UCSD-AML1 (cell line): ENCODE data around the gene SIPA1L2.
A peak's percentile ranks its signal among the peaks of the same experiment; 100 is the strongest.
"Not testable (repeated sequence)": the region's sequence is repeated elsewhere in the genome, so short reads cannot be mapped to it uniquely, and the experiment has no call there.

Source experiments
- DNase-seq: peaks from one replicate; lab custom pipeline; 2025; ENCODE audit not compliant: unreplicated experiment; lab: John Stamatoyannopoulos, UW

SIPA1L2 gene

DNA sequence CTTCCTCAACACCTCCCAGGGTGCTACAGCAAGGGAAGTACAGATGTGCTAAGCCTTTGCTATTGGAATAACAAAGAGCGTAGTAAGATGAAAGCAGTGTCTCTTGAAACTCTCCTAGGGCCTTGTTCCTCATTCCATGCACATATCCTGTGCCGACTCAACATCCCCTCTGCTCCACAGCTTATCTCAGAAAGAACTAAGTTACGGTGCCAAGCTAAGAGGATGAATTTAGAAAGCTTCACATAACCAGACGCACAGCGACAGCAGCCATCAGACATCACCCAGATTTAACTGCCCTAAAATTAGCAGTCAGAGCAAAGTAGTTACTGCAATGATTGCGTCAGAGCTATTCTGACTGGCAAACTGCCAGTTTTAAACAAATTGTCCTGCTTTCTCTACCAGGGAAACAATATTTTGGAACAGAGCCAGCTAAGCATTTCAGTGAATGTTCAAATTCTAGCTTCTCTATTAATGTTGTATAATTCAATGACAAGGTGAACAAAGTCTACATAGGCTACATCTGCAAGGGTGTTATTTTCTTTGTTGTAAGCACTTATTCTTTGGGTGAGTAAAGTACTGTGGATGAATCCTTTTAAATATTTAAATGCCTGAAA, 9.5 kb downstream of the SIPA1L2 start:
- DNase-seq, result peak; percentile 32

DNA sequence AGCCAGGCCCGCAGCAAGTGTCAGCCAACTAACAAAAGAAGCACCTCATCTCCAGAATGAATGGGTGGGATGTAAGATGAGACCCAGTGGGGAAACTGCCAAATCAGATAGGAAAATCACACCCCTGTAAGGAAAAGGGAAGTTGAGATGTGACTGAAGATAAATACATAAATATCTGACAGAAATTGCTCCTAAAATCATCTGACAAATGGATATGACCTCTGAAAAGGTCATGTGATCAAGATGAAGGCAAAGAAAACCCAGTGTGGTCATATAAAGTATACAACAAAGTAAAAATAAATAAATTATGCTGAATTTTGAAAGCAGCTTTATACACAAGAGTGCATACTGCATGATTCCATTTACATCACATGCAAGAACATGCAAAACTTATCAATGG, 12.7 kb downstream of the SIPA1L2 start:
- DNase-seq, result no peak

DNA sequence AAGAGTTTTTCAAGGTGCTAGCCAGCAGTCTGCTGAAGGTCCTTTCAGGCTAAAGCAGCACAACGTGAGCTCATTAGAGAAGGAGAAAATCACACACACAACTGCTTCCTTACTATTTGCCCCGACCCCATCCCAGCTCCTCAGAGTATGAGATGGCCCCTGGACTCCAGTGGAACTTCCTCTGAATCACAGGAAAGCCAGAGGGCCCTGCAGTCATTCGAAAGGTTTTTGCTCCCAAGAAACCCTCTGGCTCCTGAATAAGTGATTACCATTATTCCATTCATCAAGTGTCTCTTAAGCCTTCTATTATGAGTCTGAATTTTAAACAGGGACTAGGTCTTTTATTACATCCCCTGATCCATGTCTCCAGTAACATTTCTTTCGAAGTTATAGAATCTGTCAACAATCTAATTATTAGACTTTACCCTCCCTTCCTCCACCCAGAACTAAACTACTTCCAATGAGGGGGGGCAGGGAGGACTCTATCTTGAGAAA, 14.6 kb downstream of the SIPA1L2 start:
- no peak for DNase-seq

DNA sequence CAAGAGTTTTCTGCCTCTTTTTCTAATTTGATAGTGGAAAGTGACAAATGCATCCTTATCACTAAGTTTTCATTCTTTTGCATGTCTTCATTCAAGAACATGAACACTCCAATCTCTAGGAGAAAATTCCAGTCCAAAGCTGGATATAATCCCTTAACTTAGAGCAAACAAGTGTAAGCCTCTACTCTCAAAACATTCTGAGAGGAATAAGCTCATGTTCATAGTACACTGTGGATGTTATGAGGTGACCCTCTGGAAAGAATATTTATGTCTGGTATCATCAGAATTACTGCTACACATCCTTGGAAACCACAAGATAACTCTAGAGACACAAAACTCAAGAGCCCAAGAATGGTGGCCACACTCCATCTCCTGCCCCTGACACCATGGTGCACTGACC, 15.1 kb downstream of the SIPA1L2 start:
- DNase-seq, result no peak

DNA sequence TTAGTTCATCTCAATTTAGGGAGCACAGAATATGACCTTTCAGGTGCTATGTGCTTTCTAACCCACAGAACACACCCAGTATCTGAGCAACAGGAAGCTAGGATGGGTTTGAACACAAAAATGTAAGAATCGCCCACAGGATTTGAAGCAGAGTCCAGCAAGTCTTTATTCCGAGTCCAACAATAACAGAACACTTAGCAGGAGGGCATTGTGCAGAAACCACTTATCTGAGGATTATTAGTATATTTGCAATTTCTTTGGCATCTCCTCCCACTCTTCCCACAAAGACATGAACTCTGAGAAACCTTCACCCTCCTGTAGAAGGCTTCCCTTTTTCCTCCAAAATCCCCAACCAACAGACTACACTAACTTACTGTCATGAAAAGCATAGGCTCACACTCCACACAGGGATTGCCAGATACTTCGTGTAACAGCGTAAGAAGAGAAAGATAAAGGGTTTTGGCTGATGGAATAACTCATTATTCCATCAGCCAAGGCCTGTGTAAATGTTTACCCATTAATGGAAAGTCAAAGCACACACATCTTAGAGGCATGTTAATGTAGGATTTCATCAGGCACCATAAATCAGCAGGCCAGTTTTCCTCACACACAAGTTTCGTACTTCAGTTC, 16.1 kb downstream of the SIPA1L2 start:
- DNase-seq, result no peak

DNA sequence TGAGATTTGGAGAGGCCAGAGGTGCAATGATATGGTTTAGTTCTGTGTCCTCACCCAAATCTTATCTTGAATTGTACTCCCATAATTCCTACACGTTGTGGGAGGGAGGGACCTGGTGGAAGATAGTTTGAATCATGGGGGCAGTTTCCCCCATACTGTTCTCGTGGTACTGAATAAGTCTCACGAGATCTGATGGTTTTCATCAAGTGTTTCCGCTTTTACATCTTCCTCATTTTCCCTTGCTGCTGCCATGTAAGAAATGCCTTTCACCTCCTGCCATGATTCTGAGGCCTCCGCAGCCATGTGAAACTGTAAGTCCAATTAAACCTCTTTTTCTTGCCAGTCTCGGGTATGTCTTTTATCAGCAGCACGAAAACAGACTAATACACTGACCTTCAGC, 17.1 kb downstream of the SIPA1L2 start:
- DNase-seq, result not testable (repeated sequence)

DNA sequence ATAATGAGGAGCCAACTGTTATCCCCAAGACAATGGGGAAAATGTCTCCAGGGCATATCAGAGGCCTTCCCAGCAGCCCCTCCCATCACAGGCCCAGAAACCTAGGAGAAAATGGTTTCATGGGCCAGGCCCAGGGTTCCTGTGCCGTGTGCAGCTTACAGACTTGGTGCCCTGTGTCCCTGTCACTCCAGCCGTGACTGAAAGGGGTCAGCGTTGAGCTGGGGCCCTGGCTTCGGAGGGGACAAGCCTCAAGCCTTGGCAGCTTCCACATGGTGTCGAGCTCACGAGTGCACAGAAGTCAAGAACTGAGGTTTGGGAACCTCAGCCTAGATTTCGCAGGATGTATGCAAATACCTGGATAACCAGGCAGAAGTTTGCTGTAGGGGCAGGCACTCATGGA, 18.1 kb downstream of the SIPA1L2 start:
- no peak for DNase-seq

DNA sequence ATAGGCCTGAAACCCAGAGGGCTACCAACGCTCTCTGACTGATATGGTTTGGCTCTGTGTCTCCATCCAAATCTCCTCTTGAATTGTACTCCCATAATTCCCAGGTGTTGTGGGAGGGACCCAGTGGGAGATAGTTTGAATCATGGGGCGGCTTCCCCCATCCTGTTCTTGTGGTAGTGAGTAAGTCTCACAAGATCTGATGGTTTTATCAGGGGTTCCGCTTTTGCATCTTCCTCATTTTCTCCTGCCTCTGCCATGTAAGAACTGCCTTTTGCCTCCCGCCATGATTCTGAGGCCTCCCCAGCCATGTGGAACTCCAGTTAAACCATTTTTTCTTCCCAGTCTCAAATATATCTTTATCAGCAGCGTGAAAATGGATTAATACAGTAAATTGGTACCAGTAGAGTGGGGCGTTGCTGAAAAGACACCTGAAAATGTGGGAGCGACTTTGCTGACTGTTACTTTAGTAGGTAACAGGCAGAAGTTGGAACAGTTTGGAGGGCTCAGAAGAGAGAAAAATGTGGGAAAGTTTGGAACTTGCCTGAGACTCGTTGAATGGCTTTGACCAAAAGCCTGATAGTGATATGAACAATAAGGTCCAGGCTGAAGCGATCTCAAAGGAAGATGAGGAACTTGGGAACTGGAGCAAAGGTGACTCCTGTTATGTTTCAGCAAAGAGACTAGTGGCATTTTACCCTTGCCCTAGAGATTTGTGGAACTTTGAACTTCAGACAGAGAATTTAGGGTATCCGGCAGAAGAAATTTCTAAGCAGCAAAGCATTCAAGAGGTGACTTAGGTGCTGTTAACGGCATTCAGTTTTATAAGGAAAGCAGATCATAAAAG, 18.8 kb downstream of the SIPA1L2 start:
- DNase-seq, result not testable (repeated sequence)

DNA sequence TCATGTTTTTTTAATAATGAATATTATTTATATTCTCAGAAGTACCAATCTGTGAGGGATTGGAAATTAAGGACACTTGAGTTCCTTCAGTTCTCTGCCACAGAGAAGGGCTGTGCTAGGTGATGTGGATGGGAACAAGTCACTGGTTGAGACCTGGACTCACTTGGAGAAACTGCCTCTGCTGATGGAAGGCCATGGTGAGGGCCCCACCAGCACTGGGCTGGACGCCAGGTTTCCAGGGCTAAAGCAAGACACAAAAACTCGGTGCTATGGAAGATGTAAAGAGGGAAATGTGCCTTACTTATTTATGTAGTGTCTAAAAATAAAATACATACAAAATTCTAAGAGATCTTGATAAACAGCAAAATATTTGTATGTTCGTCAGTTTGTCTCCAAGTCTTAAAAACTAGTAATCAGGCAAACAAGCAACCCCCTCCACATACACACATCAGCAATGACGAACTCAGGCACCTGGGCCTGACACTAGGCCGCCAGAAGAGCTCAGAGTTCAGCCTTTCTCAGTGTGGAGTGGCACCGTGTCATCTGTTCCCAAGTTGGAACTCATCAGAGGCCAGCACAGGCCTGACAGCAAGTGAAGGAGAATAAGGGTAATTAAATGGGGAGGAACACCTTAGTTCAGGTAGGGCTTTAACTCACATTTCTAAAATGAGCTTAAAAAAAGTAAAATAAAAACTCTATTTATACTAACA, 19.6 kb downstream of the SIPA1L2 start:
- no peak for DNase-seq

DNA sequence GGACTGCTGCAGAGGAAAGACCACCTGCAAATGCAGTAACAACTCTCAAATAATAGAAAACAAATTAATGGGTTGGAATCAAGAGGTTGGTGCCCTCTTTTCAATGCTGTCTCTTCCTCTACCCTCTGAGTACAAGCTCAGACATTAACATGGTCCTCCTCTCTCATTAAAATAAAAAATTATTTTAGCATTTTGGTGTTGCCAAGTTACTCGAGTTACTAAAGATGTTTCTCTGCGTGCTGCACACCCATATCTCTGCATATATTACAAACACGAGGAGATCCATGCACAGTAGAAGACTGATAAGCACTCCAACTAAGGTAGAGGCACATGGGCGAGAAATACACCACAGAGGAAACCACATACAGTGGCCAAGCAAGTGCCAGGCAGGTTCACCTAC, 21.5 kb downstream of the SIPA1L2 start:
- no peak for DNase-seq

DNA sequence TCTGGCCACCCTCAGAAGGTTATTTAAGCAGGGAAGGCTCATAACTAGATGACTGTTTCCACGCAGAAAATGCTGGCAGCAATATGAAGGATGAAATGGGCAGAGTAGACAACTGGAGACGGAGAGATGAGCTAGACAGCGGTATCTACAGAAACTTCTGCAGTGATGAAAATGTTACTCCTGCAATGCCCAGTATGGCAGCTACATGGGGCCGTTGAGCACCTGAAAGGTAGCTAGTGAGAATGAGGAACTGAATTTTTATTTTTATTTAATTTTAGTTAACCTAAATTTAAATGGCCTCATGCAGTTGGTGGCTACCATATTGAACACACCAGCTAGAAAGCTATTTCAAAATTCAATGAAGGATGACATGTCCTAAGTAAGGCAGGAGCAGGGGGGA, 27.3 kb downstream of the SIPA1L2 start:
- DNase-seq, result no peak

DNA sequence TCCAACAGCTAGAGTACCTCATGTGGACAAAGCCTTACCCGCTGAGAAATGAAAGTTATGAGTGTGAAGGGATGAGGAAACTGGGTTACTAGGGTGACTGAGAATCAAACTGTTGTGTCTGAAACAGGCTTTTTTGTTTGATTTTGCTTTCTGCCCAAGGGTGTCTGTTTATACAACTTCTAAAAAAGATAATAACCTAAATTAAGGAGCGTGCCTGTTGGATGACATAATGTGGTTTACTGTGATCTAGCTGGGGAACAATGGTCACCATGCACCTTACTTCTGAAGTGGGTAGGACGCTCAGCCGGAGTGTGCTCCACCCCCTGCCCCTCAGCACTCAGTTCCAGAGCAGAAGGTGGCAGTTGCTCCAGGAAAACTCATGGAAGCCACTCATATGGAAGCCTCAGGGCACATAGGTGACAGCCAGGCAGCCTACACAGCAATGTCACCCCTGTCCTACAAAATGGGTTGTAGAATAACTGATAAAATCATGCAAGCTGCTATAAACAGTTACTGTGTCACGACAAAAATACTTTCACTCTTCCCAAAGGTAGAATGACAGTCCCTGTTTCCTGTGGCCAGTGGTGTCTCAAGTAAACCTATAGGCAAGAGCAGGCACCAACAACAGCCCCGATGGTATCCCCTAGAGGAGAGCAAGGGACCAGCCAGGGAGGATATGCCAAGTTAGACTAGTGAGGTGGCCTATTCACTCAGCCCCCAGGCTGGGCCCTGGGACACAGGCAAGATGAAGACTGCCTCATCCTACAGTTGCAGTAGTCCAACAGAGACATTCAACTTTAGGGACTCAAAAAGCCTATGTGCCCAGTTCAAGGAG, 29.3 kb downstream of the SIPA1L2 start:
- DNase-seq, result no peak

DNA sequence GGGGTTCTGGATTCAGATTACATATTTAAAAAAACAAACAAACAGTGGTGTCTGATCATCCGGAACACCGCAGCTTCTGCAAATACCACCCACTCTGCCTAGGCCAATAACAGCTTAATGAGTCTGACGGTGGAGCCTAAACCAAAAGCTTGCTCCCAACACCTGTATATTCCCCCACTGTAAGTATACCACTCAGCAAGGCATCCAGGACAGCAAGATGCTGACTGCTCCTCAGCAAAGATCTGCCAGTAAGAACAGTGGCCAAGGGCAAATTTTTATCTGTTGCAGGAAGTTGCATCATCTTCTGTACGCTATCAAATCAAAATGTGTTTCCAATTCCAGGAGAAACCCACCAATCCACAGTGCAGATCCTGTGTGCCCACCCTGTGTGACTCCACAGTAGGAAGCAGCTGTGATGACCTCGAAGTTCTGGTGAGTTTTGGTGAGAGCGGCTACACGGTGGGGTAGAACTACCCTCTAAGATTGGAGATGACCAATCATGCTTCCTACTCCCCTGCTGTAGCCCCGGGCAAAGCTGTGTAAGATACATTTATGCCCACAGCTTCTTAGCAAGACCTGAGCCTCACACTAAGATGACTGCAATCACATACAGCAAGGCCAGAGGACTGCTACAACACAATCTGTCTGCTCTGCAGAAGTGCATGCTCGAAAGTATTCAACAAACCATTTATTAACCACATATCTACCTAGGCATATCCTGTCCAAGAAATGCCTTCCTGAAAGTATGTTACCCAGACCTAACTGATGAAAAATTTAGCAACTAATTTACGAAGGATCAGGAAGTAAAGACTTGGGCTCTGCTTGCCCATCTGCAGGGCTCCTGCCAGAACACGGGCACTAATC, 30.5 kb downstream of the SIPA1L2 start:
- peak; percentile 43 for DNase-seq

DNA sequence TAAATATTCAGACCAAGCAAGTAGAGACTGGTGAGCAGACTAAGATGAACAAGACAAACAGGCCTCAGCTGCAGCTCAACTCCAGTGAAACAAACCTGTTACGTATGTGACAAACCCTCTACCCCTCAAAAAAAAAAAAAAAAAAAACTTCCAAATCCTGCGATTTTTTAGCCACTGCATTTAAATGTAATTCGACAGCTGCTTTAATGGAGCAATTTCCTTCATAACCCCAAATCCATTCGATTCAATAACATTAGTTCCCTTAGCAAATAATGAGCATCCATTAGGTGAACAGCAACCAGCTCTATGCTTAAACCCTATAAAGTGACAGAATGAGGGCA, 31.1 kb downstream of the SIPA1L2 start:
- DNase-seq, result no peak

DNA sequence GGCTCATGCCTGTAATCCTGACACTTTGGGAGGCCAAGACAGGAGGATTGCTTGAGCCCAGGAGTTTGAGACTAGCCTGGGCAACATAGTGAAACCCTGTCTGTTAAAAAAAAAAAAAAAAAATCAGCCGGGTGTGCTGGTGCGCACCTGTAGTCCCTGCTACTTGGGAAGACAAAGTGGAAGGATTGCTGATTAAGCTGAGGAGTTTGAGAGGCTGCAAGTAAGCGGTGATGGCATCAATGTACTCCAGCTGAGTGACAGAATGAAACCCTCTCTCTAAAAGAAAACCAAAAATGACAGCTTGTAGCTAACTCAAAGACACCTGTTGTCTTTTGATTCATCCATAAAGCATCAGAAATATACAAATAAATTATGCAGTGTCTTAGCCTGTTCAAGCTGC, 31.8 kb downstream of the SIPA1L2 start:
- no peak for DNase-seq

DNA sequence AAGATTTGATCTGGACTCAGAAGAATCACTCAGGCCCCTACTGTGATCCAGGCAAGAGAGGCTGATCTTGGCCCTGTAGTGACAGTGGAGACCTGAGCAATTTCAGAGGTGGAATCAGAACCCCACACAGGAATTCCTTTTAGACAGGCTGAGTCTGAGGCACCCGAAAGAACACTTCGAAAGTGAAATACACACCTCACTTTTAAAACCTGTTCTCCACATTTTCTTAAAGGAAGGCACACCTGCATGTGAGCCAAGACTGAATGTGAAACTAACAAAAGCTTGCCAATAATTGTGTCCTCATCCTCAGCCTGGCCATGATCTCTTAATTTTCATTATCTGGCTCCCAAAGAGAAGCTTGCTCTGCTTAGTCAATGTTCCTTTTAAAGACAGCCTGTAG, 32.2 kb downstream of the SIPA1L2 start:
- DNase-seq, result no peak

DNA sequence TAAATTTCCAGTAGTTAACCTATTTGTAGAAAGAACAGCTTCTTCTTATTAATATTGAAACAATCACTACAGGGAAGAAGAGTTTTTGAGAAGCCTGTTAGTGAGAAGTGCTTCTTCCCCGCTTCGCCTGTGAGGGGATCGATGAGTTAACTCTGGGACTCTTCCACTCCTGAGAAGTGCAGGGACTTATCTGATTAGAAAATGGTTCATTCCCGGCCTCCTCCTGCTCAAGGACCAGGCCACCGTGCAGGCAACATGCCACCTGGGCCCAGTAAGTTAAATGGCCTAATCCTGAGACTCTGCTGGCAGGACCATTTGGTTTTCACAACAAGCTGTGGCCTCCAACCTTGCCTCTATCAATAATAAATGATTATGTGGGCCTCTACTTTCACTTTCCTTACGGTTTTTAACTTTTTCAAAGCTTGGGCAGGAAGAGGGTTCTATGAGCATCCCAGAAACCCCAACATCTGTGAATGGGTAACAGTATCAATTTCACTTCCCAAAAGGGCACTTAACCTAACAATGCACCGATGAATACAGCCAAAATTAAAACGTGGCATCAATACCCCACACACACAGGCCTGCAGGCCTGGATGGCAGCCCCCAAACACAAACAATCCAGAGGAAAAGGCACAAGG, 33.1 kb downstream of the SIPA1L2 start:
- DNase-seq, result no peak

DNA sequence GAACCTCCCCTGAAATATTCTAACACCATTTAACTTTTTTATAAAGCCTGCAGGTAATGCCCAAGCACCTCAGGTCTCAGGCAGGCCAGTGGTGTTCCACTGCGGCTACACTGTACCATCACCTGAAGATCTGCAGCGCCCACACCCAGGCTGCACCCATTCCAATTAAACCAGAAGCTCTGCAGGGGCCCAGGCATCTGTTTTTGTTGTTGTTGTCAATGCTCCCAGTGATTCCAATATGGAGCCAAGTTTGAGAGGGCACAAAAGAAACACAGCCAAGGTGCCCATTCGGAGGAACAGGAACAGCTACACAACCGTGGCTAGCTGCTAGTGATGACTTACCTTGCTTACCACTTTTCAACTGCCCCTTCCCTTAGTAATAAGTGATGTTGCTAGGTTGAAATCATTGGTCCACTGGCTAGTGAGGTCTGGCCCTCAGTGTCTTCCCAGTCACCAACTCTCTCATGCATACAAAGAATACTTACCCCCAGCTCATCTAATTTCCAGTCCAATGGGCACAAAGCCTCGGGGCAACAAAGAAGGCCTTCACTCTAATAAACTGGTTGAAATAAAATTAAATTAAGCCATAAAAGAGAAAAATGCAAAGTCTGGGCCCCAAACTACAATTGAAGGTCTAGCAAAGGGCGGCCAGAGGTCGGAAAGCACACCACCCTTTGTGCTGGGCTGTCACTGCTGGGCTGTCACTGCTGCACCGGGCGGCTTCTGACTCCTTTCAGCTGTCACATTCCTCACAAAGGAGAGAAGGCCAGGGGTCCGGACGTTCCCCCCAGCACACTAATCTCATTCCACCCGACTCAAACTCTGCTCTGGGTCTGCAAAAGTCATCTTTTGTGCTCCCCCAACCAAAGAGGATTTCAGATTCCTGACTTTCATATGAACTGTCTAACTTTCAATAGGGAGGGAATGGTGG, 34.9 kb downstream of the SIPA1L2 start:
- DNase-seq, result no peak
